K562 (cell line): Measurements from ENCODE around the gene PRKAA1. TPM values are rescaled to one million over a fixed set of nuclear protein-coding genes. Genes with fewer than 3 reads are reported as not detected.

ENCODE experiments used
- ARHGAP35 ChIP-seq: fragments of 450-650 bp; IDR thresholded peaks from 2 replicates; pipeline ENCODE4 v1.6.1; 2018; ENCODE audit not compliant: partially characterized antibody
- NCOA2 ChIP-seq, 2 experiments: fragments of 450-650 bp; IDR thresholded peaks; 2 replicates each; pipeline ENCODE4 v1.6.1; 2018; ENCODE audit warnings: mild to moderate bottlenecking in 2 of 2, moderate library complexity in 1 of 2; ENCODE audit not compliant: partially characterized antibody in 2 of 2
- RBFOX2 ChIP-seq: fragments of 200-400 bp; formaldehyde crosslinking; IDR thresholded peaks from 2 replicates; pipeline ENCODE4 v1.6.1; 2017; ENCODE audit warnings: low read depth, mild to moderate bottlenecking, low read length, moderate library complexity
- RBM22 ChIP-seq: fragments of 200-400 bp; formaldehyde crosslinking; IDR thresholded peaks from 2 replicates; pipeline ENCODE4 v1.6.1; 2018; ENCODE audit warnings: low read length, low read depth; ENCODE audit not compliant: poor library complexity, severe bottlenecking
- RBM39 ChIP-seq: fragments of 200-400 bp; formaldehyde crosslinking; optimal IDR thresholded peaks from 2 replicates; pipeline ENCODE3; 2018; ENCODE audit warnings: low read depth, low read length
- SIN3A ChIP-seq, 2 experiments: fragments of 150-350 bp in 1 of 2; IDR thresholded peaks; 2 replicates each; pipeline ENCODE4 v1.6.1; 2011 to 2016; ENCODE audit warnings: borderline replicate concordance in 2 of 2, low read depth in 2 of 2, low read length in 2 of 2, mild to moderate bottlenecking in 2 of 2, moderate library complexity in 2 of 2; ENCODE audit not compliant: control insufficient read depth in 1 of 2
- TGIF2 ChIP-seq: sonication (generic); formaldehyde crosslinking; IDR thresholded peaks from 2 replicates; pipeline ENCODE4 v1.8.1; 2022; ENCODE audit warnings: mild to moderate bottlenecking, missing genetic modification reagents, moderate library complexity
- XRCC5 ChIP-seq: fragments of 200-400 bp; formaldehyde crosslinking; IDR thresholded peaks from 2 replicates; pipeline ENCODE4 v1.6.1; 2017; ENCODE audit warnings: low read depth, mild to moderate bottlenecking, low read length
- ZNF197 ChIP-seq: fragments of 200-800 bp; sonication (Bioruptor generic); IDR thresholded peaks from 2 replicates; pipeline ENCODE4 v1.6.1; 2016; ENCODE audit warnings: low read depth, missing genetic modification characterization, missing compliant biosample characterization
- ZNF551 ChIP-seq: fragments of 250-450 bp; sonication (Bioruptor Pico); IDR thresholded peaks from 2 replicates; pipeline ENCODE4 v1.5.0; 2021; ENCODE audit warnings: mild to moderate bottlenecking, moderate library complexity
- polyA plus RNA-seq, 8 experiments: library from polyadenylated mRNA; depleted of rRNA in 4 of 8; stranded (reverse) in 5 of 8; unstranded in 3 of 8; fragments of >200 nt; fragmentation: Nextera tagmentation in 2 of 8; fragmentation: Illumina TruSeq in 1 of 8; extraction: Ambion mirVana in 2 of 8; extraction: Trizol in 1 of 8; gene quantifications; 2 replicates each; pipeline versions ENCODE4 v1.2.1 to v1.2.3, GENCODE V29; 2011 to 2014; ENCODE audit warnings: inconsistent platforms in 1 of 8, missing spikeins in 1 of 8
- total RNA-seq, 7 experiments: library from RNA; depleted of rRNA in 6 of 7; stranded (reverse); fragments of >200 nt in 6 of 7; fragmentation: Illumina TruSeq in 2 of 7; extraction: Trizol in 2 of 7; gene quantifications; 2 replicates each; pipeline versions ENCODE4 v1.2.1 to v1.2.3, GENCODE V29; 2011 to 2021; ENCODE audit warnings: low replicate concordance in 1 of 7
- TF ChIP-seq, protein P1 (sequence below), 3 experiments: fragments of 200-800 bp in 1 of 3; sonication (Bioruptor generic) in 1 of 3; sonication (generic) in 1 of 3; formaldehyde crosslinking in 1 of 3; IDR thresholded peaks; 2 replicates each; pipeline versions ENCODE4 v1.6.1 to v1.8.0; 2016 to 2022; ENCODE audit warnings: mild to moderate bottlenecking in 2 of 3, missing compliant biosample characterization in 2 of 3, missing genetic modification characterization in 2 of 3, missing genetic modification reagents in 1 of 3
- TF ChIP-seq, protein P2 (sequence below): fragments of 450-650 bp; formaldehyde crosslinking; IDR thresholded peaks from 2 replicates; pipeline ENCODE4 v1.4.0; 2020; ENCODE audit warnings: mild to moderate bottlenecking, moderate library complexity
- TF ChIP-seq, protein P3 (sequence below): fragments of 250-450 bp; sonication (Bioruptor Pico); IDR thresholded peaks from 2 replicates; pipeline ENCODE4 v1.4.0; 2020
- TF ChIP-seq, protein P4 (sequence below): sonication (generic); formaldehyde crosslinking; IDR thresholded peaks from 2 replicates; pipeline ENCODE4 v1.4.0; 2020; ENCODE audit warnings: mild to moderate bottlenecking, missing genetic modification reagents
- TF ChIP-seq, protein P5 (sequence below): fragments of 250-450 bp; sonication (Bioruptor Pico); IDR thresholded peaks from 2 replicates; pipeline ENCODE4 v1.8.0; 2022; ENCODE audit warnings: moderate library complexity, mild to moderate bottlenecking, inconsistent platforms

Gene PRKAA1
- total and polyA plus RNA-seq, 9 of the 15 experiments (the other 6 are each of a cell fraction or from before 2014, with no cell fraction given): 24.5 to 84.0 (median 51.4) TPM

DNA sequence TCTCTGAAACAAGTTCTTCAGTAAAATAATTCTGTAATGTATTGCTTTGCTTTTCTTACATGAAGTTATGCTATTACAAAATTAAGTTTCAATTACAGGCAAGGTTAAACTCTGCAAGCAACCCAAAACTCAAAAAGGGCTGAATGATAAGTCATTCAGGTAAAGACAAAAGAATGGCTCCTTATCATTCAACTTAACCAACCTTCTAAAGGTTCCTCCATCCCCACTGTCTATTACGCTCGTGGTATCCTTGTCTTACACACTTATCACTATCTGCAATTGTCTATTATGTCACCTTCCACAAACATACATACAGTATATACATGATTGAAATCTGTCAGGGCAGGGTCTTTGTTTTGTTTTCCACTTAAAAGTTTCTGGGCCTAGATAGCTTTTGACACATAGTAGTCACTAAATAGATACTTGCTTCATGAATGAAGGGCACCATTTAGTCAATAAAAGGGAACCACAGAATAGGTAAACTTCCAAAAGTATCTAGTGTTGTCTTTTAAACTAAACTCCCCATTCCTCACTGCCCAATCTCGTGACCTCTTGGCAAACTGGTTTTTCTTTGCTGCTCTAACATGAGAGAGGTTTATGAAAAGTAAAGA lies 30.0 kb upstream of the PRKAA1 start (continued):
- TF ChIP-seq, protein P1, sequence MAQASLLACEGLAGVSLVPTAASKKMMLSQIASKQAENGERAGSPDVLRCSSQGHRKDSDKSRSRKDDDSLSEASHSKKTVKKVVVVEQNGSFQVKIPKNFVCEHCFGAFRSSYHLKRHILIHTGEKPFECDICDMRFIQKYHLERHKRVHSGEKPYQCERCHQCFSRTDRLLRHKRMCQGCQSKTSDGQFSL (CRISPR knock-in tag; IDR thresholded peaks at IDR 0.05): no peak
- TF ChIP-seq, protein P1 (tag; IDR thresholded peaks at IDR 0.05): no peak
- TF ChIP-seq SIN3A (IDR thresholded peaks at IDR 0.05; ENCODE audit: borderline replicate concordance in 2 of 2, control insufficient read depth in 1 of 2, low read depth in 2 of 2, low read length in 2 of 2) (0 out of 4 replicates have a peak, but pooled peaks of 1 of the 2 experiments have one; percentile 21), RBFOX2 (peak; percentile 68), RBM39 (no peak), ZNF551 (CRISPR knock-in tag) (no peak), TGIF2 (no peak), NCOA2 (IDR thresholded peaks at IDR 0.05; ENCODE audit: partially characterized antibody in 2 of 2) (peak in 1 of 2 experiments; percentile 6), RBM22 (peak; percentile 25), ZNF197 (no peak), ARHGAP35 (no peak), XRCC5 (no peak)
- TF ChIP-seq, protein P2, sequence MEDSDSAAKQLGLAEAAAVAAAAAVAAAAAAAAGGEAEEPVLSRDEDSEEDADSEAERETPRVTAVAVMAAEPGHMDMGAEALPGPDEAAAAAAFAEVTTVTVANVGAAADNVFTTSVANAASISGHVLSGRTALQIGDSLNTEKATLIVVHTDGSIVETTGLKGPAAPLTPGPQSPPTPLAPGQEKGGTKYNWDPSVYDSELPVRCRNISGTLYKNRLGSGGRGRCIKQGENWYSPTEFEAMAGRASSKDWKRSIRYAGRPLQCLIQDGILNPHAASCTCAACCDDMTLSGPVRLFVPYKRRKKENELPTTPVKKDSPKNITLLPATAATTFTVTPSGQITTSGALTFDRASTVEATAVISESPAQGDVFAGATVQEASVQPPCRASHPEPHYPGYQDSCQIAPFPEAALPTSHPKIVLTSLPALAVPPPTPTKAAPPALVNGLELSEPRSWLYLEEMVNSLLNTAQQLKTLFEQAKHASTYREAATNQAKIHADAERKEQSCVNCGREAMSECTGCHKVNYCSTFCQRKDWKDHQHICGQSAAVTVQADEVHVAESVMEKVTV: peak; percentile 10; the same call in 1 of the 2 replicates
- TF ChIP-seq, protein P3, sequence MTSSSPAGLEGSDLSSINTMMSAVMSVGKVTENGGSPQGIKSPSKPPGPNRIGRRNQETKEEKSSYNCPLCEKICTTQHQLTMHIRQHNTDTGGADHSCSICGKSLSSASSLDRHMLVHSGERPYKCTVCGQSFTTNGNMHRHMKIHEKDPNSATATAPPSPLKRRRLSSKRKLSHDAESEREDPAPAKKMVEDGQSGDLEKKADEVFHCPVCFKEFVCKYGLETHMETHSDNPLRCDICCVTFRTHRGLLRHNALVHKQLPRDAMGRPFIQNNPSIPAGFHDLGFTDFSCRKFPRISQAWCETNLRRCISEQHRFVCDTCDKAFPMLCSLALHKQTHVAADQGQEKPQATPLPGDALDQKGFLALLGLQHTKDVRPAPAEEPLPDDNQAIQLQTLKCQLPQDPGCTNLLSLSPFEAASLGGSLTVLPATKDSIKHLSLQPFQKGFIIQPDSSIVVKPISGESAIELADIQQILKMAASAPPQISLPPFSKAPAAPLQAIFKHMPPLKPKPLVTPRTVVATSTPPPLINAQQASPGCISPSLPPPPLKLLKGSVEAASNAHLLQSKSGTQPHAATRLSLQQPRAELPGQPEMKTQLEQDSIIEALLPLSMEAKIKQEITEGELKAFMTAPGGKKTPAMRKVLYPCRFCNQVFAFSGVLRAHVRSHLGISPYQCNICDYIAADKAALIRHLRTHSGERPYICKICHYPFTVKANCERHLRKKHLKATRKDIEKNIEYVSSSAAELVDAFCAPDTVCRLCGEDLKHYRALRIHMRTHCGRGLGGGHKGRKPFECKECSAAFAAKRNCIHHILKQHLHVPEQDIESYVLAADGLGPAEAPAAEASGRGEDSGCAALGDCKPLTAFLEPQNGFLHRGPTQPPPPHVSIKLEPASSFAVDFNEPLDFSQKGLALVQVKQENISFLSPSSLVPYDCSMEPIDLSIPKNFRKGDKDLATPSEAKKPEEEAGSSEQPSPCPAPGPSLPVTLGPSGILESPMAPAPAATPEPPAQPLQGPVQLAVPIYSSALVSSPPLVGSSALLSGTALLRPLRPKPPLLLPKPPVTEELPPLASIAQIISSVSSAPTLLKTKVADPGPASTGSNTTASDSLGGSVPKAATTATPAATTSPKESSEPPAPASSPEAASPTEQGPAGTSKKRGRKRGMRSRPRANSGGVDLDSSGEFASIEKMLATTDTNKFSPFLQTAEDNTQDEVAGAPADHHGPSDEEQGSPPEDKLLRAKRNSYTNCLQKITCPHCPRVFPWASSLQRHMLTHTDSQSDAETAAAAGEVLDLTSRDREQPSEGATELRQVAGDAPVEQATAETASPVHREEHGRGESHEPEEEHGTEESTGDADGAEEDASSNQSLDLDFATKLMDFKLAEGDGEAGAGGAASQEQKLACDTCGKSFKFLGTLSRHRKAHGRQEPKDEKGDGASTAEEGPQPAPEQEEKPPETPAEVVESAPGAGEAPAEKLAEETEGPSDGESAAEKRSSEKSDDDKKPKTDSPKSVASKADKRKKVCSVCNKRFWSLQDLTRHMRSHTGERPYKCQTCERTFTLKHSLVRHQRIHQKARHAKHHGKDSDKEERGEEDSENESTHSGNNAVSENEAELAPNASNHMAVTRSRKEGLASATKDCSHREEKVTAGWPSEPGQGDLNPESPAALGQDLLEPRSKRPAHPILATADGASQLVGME (CRISPR knock-in tag): no peak
- TF ChIP-seq, protein P4, sequence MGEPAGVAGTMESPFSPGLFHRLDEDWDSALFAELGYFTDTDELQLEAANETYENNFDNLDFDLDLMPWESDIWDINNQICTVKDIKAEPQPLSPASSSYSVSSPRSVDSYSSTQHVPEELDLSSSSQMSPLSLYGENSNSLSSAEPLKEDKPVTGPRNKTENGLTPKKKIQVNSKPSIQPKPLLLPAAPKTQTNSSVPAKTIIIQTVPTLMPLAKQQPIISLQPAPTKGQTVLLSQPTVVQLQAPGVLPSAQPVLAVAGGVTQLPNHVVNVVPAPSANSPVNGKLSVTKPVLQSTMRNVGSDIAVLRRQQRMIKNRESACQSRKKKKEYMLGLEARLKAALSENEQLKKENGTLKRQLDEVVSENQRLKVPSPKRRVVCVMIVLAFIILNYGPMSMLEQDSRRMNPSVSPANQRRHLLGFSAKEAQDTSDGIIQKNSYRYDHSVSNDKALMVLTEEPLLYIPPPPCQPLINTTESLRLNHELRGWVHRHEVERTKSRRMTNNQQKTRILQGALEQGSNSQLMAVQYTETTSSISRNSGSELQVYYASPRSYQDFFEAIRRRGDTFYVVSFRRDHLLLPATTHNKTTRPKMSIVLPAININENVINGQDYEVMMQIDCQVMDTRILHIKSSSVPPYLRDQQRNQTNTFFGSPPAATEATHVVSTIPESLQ (CRISPR knock-in tag): no peak
- TF ChIP-seq, protein P5, sequence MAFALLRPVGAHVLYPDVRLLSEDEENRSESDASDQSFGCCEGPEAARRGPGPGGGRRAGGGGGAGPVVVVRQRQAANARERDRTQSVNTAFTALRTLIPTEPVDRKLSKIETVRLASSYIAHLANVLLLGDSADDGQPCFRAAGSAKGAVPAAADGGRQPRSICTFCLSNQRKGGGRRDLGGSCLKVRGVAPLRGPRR: no peak
